GM13977 (cell line): ENCODE data around the gene TTLL13.
"Not testable (repeated sequence)": the region's sequence is repeated elsewhere in the genome, so short reads cannot be mapped to it uniquely, and the experiment has no call there.

Experiments
- DNase-seq: peaks from one replicate; pipeline ENCODE4 v3.0.0; 2012; ENCODE audit warnings: low spot score
- CTCF ChIP-seq: IDR thresholded peaks from 2 replicates; pipeline ENCODE4 v1.5.1; 2012; ENCODE audit warnings: mild to moderate bottlenecking, control low read depth; ENCODE audit not compliant: insufficient read depth; ENCODE audit errors: extremely low read depth, missing control alignments
- in situ Hi-C: fragments of 300-500 bp; cut with MboI; formaldehyde crosslinking; loops from one replicate; pipeline ENCODE4 v1.12.0; 2022; ENCODE audit warnings: low sequenced_read_pairs, low pct_unique_long_range_greater_than_20kb, mixed read lengths, inconsistent platforms; ENCODE audit not compliant: unreplicated experiment

The TTLL13 gene

DNA sequence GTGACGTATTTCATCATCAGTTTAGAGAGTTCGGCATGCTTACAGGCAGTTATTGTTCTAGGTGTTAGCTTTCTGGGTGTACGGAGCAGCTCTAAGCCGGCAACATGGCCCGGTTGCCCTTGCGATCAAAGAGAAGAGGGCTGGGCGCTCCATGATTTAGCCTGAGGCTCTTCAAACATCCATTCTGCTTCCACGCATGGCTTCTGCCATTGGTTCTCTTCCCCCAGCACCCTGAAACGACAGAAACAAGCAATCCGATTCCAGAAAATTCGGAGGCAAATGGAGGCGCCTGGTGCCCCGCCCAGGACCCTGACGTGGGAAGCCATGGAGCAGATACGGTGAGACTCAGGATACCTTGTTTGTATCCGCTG, 16.7 kb downstream of the TTLL13 start:
- no peak for TF ChIP-seq CTCF
- peak; percentile 29 for DNase-seq
- in situ Hi-C loops, result no loop called here

GRCh38 chr15:90266485-90266884, 17.1 kb downstream of the TTLL13 start:
- DNase-seq, result no peak
- TF ChIP-seq CTCF, result no peak
- in situ Hi-C loops, result no loop called here

DNA sequence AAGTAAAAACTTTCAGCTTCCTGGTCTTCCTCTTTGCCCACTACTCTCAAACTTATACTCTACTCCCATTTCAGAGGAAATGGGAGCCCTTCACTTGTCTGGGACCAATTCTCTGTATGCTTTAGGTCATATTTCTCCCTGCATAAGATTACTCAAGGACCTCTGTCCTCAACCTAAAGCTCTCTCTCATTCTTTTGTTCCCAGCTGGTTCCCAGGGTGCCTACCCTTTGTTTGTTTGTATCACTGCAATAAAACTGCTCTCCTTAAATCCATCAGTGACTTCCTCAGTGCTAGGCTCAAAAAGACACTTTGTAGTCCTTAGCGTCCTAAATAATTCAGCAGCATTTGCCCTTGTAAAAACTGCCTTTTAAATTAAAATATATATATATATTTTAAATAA, 19.1 kb downstream of the TTLL13 start:
- DNase-seq, result no peak
- no peak for TF ChIP-seq CTCF
- in situ Hi-C loops, result no loop called here

DNA sequence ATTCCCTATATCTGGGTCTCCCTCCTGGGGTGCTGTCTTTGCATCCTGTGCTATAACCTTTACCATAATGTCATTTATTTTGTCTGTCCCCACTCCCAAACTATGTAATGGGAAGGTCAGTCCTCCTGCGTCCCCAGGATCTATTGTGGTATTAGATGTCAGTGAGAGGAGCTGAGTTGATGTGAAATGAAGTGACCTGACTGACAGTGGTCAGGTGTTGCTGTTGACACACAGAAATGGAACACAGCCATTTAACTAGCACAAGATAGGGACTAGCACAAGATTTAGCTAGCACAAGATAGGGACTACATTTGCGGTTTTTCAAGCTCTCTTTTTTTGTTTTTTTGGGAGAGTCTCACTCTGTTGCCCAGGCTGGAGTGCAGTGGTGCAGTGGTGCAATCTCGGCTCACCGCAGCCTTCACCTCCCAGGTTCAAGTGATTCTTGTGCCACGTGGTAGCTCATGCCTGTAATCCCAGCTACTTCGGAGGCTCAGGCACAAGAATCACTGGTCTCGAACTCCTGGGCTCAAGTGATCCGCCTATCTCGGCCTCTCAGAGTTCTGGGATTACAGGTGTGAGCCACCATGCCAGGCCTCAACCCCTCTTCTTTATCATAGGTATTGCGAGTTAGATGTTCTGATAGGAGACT, 21.3 kb downstream of the TTLL13 start:
- no peak for DNase-seq
- in situ Hi-C loops, result no loop called here

DNA sequence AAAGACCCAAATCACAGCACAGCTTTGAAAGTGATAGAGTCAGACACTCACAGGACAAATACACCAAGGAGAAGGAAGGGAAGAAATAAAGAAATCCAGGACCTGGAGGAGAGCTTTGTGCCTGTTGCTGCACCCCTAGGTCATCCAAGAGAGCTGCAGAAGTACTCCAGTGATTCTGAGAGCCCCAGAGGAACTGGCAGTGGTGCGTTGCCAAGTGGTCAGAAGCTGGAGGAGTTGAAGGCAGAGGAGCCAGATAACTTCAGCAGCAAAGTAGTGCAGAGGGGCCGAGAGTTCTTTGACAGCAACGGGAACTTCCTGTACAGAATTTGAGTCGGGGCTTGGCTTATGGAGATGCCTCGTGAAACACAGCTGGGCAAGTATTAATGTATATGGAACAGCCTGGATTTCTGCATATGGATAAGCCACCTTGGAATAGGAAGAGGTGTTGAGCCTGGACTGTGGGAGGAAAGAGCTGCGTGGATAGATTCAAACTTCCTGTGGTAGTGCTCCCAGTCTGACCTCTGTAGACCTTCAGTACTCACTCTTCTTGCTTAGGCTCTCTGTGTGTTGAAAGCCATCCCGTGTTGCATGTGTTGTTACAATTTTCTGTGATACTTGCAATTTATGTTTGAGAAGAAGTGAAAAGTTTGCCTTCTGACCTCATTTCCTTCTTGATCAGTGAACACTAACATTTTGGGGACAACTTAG, 22.3 kb downstream of the TTLL13 start:
- no peak for TF ChIP-seq CTCF
- in situ Hi-C loops, result no loop called here
- DNase-seq, result no peak

More for the DNA sequence above, 21.3 kb downstream of the TTLL13 start:
- no peak for TF ChIP-seq CTCF

DNA sequence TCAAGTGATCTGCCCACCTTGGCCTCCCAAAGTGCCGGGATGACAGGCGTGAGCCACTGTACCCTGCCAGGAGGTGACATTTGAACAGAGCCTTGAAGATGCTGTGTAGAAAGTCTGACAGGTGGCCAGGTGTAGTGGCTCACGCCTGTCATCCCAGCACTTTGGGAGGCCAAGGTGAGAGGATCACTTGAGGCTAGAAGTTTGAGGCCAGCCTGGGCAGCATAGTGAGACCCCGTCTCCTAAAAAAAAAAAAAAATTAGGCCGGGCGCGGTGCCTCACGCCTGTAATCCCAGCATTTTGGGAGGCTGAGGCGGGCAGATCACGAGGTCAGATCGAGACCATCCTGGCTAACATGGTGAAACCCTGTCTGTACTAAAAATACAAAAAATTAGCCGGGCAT, 29.1 kb downstream of the TTLL13 start:
- DNase-seq, in situ Hi-C loops: not testable (repeated sequence)

GRCh38 chr15:90280743-90281142, 31.4 kb downstream of the TTLL13 start:
- in situ Hi-C loops, result not testable (repeated sequence)

GRCh38 chr15:90281637-90282036, 32.3 kb downstream of the TTLL13 start:
- DNase-seq, in situ Hi-C loops: not testable (repeated sequence)

More at GRCh38 chr15:90280743-90281142, 31.4 kb downstream of the TTLL13 start:
- not testable (repeated sequence) for DNase-seq
